ENCODE measurements around the gene TMCC1. TPM values are rescaled to one million over a fixed set of nuclear protein-coding genes. Genes with fewer than 3 reads are reported as not detected.
A peak's percentile ranks its signal among the peaks of the same experiment; 100 is the strongest.
"Not testable (repeated sequence)": the region's sequence is repeated elsewhere in the genome, so short reads cannot be mapped to it uniquely, and the experiment has no call there.

The TMCC1 gene
- total RNA-seq, 1 experiment from 2014 or later: 14.6 TPM

DNA sequence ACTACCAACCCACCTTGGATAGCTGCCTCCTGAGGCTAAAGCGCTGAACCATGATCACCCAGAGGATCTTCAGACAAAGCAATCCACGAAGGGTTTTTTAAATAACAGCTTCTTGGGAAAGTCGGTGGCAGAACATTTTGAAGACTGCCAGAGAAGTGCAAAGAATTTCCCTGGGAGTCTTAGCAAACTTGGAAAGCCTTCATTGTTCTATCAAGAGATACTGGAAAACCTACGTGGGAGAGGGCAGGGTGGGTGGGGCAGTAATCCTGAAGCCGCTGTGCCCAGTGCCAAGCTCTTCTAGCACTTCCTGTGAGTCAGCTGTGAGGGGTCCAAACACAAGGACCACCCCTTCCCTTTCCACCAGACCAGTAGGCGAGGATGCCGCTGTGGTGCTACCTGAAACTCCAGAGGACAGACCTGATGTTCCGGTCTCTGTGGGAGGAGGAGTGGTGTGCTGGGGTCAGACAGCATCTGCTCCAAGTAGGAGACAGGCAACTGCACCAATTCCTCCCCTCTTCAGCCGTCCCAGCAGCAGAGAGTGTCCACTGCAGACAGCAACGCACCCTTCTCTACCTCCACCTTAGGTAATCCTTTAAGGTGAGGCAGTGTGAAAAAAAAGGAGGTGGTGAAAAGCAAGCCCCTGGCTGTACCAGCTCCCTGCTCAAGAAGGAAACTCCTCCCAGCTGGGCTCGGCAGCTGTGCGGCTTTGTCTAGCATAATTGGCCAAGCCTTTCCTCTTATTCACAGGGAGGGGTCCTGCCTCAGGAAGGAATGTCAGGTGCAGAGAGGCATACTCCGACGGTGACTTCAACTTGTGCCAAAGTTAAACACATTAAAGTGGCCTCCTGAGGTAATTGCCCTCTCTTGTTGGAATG, 99.0 kb downstream of the TMCC1 start:
- DNase-seq (ENCODE audit: low spot score): no peak

GRCh38 chr3:129793942-129794310, 99.6 kb downstream of the TMCC1 start:
- DNase-seq (ENCODE audit: low spot score): no peak

More for the DNA sequence above, 99.0 kb downstream of the TMCC1 start:
- in situ Hi-C loops (cut with HindIII; ENCODE audit: low sequenced_read_pairs): no loop called here

DNA sequence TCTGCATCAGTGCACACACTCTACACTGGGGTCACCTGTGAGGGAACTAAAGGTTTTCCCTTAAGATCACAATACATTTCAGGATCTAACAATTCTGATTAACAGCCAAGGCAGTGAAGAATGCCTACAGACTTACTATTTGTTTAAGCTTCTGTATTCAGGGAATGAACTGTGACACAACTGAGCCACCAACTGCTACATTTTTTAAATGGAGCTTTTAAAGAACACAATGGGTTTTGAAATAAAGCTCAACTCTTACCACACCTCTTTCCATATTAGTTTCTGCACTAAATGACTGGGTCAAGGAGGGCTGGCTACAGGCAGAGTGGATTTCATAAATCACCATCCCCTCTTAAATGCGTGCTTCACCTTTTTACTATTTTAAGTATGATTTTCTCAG, 100.2 kb downstream of the TMCC1 start:
- DNase-seq (ENCODE audit: low spot score): no peak
- in situ Hi-C loops (cut with HindIII; ENCODE audit: low sequenced_read_pairs): no loop called here

More at GRCh38 chr3:129793942-129794310, 99.6 kb downstream of the TMCC1 start:
- in situ Hi-C loops (cut with HindIII; ENCODE audit: low sequenced_read_pairs): no loop called here

GRCh38 chr3:129783470-129783869, 110.0 kb downstream of the TMCC1 start:
- DNase-seq (ENCODE audit: low spot score): no peak
- in situ Hi-C loops (cut with HindIII; ENCODE audit: low sequenced_read_pairs): no loop called here

DNA sequence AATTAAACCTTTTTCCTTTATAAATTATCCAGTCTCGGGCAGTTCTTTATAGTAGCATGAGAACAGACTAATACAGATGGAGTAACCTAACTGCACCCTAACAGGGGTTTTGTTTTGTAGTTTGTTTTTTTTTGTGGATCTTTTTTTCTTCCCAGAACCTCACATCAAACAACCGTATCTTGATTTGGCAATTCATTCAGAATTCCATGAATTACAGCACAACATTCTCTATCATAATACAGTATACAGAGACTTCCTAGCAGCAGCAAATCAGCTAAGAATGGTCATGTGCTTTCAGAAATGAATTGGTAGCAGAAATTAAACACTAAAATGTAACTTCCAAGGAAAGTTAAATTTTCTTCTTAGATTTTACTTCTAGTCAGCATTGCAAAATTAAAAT, 114.6 kb downstream of the TMCC1 start:
- in situ Hi-C loops (cut with HindIII; ENCODE audit: low sequenced_read_pairs): no loop called here
- no peak for DNase-seq (ENCODE audit: low spot score)

- in situ Hi-C loops (cut with HindIII; ENCODE audit: low sequenced_read_pairs): no loop called here
These were observed 115.7 kb downstream of the TMCC1 start for GRCh38 chr3:129777806-129778205.

DNA sequence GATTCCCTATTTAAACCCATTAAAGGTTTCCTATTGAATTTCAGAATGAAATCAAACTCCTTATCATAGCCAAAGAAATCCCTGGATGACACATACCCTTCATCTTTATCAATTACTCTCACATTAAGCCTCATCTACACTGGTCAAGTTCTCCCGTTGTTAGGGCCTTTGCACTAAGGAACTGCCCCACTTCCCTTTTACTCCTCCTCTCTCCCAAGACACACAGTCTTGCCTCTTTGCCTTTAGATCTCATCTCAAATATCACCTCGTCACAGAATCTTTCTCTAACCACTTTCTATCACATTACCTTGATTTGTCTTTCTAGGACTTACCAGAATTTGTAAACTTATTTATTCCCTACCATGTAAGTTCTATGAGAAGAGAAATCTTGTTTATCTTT, 117.6 kb downstream of the TMCC1 start:
- DNase-seq (ENCODE audit: low spot score): no peak
- in situ Hi-C loops (cut with HindIII; ENCODE audit: low sequenced_read_pairs): no loop called here

More at GRCh38 chr3:129777806-129778205, 115.7 kb downstream of the TMCC1 start:
- peak; percentile 26 for DNase-seq (ENCODE audit: low spot score)

DNA sequence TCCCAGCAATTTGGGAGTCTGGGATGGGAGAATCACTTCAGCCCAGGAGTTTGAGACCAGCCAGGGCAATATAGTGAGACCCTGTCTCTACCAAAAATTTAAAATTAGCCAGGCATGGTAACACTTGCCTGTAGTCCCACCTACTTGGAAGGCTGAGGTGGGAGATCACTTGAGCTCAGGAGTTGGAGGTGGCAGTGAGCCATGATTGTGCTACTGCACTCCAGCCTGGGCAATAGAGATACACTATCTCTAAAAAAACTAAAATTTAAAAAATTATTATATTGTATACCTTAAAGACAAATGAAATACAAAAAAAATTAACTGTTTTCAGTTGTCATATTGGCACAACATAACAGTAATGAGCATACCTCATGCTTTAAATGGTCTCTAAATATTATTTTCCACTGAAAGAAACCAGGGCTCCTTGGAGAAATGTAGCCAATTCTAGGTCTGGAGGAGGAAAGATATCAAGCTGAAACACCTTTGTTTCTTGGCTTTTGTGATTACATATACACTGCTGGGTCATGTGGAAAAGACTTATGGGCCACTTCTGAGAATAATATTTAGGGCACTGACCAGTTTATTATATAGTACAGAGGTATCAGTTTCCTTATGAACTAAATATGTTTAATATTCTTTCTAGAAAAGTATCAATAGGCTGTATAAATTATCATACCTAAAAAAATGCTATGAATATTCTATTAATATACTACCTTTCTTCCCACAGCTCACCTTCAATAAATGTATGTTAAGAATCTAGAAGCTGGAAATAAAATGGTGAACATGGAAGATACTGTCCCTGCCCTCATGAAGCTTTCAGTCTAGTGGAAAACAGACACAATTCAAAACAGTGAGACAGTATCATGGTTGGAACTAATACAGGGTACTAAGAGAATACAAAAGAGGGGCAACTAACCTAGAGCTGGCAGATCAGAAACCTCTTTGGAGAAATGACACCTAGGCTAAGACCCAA, 119.5 kb downstream of the TMCC1 start:
- in situ Hi-C loops (cut with HindIII; ENCODE audit: low sequenced_read_pairs): no loop called here
- DNase-seq (ENCODE audit: low spot score): no peak

GRCh38 chr3:129770604-129771003, 122.9 kb downstream of the TMCC1 start:
- in situ Hi-C loops (cut with HindIII; ENCODE audit: low sequenced_read_pairs): no loop called here

GRCh38 chr3:129769616-129770015, 123.9 kb downstream of the TMCC1 start:
- in situ Hi-C loops (cut with HindIII; ENCODE audit: low sequenced_read_pairs): no loop called here
- no peak for DNase-seq (ENCODE audit: low spot score)

More at GRCh38 chr3:129770604-129771003, 122.9 kb downstream of the TMCC1 start:
- DNase-seq (ENCODE audit: low spot score): no peak

DNA sequence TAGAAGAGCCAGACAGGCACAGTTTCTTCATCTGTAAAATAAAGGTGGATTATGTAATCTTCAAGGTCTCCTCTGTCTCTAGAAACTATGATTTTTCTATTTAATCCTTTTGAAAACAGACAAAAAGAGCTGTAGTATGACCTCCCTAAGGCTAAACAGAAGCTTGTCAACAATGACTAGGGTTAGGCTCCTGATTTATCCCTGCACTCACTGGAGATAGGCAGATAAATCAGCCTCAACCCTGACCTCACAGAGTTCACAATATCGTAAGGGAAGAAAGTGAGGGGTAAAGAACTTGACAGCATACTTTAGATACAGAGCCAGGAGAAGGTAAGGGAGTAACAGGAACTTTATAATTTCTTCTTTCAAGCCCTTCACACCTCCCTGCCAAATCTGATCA, 124.8 kb downstream of the TMCC1 start:
- DNase-seq (ENCODE audit: low spot score): no peak
- in situ Hi-C loops (cut with HindIII; ENCODE audit: low sequenced_read_pairs): no loop called here

GRCh38 chr3:129766135-129766534, 127.4 kb downstream of the TMCC1 start:
- in situ Hi-C loops (cut with HindIII; ENCODE audit: low sequenced_read_pairs): no loop called here

GRCh38 chr3:129764090-129764489, 129.4 kb downstream of the TMCC1 start:
- DNase-seq (ENCODE audit: low spot score): no peak
- in situ Hi-C loops (cut with HindIII; ENCODE audit: low sequenced_read_pairs): no loop called here

More at GRCh38 chr3:129766135-129766534, 127.4 kb downstream of the TMCC1 start:
- DNase-seq (ENCODE audit: low spot score): no peak

DNA sequence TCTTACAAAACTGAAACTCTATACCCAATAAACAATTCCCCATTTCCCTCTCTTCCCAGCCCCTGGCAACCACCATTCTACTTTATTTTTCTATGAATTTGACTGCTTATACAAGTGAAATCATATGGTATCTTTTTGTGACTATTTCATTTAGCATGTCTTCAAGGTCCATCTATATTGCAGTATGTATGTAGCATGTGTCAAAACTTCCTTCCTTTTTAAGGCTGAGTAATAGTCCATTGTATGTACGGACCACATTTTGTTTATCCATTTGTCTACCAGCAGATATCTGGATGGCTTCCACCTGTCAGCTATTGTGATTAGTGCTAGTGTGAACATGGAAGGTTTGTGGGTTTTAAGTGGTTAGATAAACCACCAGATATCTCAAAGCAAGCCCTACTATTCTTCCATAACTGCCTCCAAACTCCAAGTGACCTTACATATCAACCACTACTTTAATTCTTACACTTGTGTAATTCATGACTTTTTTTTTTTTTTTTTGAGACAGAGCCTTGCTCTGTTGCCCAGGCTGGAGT, 134.7 kb downstream of the TMCC1 start:
- in situ Hi-C loops (cut with HindIII; ENCODE audit: low sequenced_read_pairs): no loop called here
- DNase-seq (ENCODE audit: low spot score): no peak

- DNase-seq (ENCODE audit: low spot score): no peak
- in situ Hi-C loops (cut with HindIII; ENCODE audit: low sequenced_read_pairs): no loop called here
These were observed 135.2 kb downstream of the TMCC1 start for GRCh38 chr3:129758306-129758705.

GRCh38 chr3:129756871-129757270, 136.6 kb downstream of the TMCC1 start:
- DNase-seq (ENCODE audit: low spot score): no peak
- in situ Hi-C loops (cut with HindIII; ENCODE audit: low sequenced_read_pairs): no loop called here

DNA sequence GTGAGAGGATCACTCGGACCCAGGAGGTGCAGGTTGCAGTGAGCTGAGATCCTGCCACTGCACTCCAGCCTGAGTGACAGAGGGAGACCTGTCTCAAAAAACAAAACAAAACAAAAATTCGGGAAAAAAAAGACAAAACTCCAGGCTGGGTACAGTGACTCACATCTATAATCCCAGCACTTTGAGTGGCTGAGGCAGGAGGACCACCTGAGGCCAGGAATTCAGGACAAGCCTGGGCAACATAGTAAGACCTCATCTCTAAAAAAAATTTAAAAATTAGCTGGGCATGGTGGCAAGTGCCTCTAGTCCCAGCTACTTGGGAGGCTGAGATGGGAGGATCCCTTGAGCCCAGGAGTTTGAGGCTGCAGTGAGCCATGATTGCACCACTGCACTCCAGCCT, 142.4 kb downstream of the TMCC1 start:
- in situ Hi-C loops (cut with HindIII; ENCODE audit: low sequenced_read_pairs); DNase-seq (ENCODE audit: low spot score): not testable (repeated sequence)

GRCh38 chr3:129749692-129750091, 143.8 kb downstream of the TMCC1 start:
- in situ Hi-C loops (cut with HindIII; ENCODE audit: low sequenced_read_pairs): no loop called here
- DNase-seq (ENCODE audit: low spot score): no peak

- in situ Hi-C loops (cut with HindIII; ENCODE audit: low sequenced_read_pairs): no loop called here
- no peak for DNase-seq (ENCODE audit: low spot score)
These were observed 145.5 kb downstream of the TMCC1 start for GRCh38 chr3:129747992-129748391.

- DNase-seq (ENCODE audit: low spot score): no peak
- in situ Hi-C loops (cut with HindIII; ENCODE audit: low sequenced_read_pairs): no loop called here
These were observed 146.4 kb downstream of the TMCC1 start for GRCh38 chr3:129747136-129747535.
